SIG-M5 treated with dmso at 0.1 percent for 504 hours (cell line): ENCODE measurements around the gene GRIN1.
"Not testable (repeated sequence)": the region's sequence is repeated elsewhere in the genome, so short reads cannot be mapped to it uniquely, and the experiment has no call there.

Experiments used
- DNase-seq: peaks from one replicate; lab custom pipeline; 2025; ENCODE audit not compliant: unreplicated experiment; lab: John Stamatoyannopoulos, UW

The GRIN1 gene

GRCh38 chr9:137110911-137111787, 27.8 kb upstream of the GRIN1 start:
- no peak for DNase-seq

- no peak for DNase-seq
Measured at GRCh38 chr9:137111788-137112563, 27.0 kb upstream of the GRIN1 start.

- DNase-seq: no peak
Measured at GRCh38 chr9:137112564-137113384, 26.2 kb upstream of the GRIN1 start.

GRCh38 chr9:137113385-137114159, 25.4 kb upstream of the GRIN1 start:
- DNase-seq: no peak

- no peak for DNase-seq
Measured at GRCh38 chr9:137114220-137114612, 24.7 kb upstream of the GRIN1 start.

GRCh38 chr9:137114613-137115393, 24.2 kb upstream of the GRIN1 start, which contains the start of gene DPP7:
TSS of gene DPP7 (minus strand) at chr9:137114733. CDS start at chr9:137114713, 20 bp downstream.
- peak; percentile 60 for DNase-seq

- no peak for DNase-seq
Measured at GRCh38 chr9:137115394-137116026, 23.4 kb upstream of the GRIN1 start.

- DNase-seq: no peak
Measured at GRCh38 chr9:137116027-137116507, 22.9 kb upstream of the GRIN1 start.

- no peak for DNase-seq
Measured at GRCh38 chr9:137116728-137117127, 22.2 kb upstream of the GRIN1 start.

GRCh38 chr9:137117269-137117731, 21.7 kb upstream of the GRIN1 start:
- DNase-seq: no peak

GRCh38 chr9:137118092-137118603, 20.8 kb upstream of the GRIN1 start:
- DNase-seq: not testable (repeated sequence)

GRCh38 chr9:137121927-137122795, 16.8 kb upstream of the GRIN1 start:
- DNase-seq: not testable (repeated sequence)

- not testable (repeated sequence) for DNase-seq
Measured at GRCh38 chr9:137122796-137123467, 16.0 kb upstream of the GRIN1 start.

- no peak for DNase-seq
Measured at GRCh38 chr9:137123468-137123837, 15.5 kb upstream of the GRIN1 start.

- DNase-seq: not testable (repeated sequence)
Measured at GRCh38 chr9:137123952-137124462, 14.9 kb upstream of the GRIN1 start.

GRCh38 chr9:137126786-137127185, 12.2 kb upstream of the GRIN1 start:
- DNase-seq: no peak
